ENCODE data around the gene KRT2.

KRT2 gene

DNA sequence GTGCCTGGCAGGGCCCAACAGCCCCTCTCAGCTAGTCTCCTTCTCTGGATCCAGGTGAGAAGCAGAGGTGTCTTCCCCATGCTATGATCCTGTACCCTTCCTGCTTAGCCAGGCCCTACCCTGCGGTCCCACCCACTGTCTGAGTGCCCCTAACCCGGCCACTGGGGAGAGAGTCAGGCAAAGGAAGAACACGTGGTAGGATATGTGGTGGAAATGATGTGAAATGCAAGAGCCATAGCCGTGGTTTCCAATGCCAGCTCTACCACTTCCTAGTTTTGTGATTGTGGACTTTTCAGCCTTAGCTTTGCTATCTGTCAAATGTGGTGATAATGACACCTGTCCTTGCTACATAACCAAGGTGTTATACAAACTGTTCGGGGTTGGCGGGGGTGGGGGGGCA lies 15.8 kb downstream of the KRT2 start:
- DNase-seq = no peak

DNA sequence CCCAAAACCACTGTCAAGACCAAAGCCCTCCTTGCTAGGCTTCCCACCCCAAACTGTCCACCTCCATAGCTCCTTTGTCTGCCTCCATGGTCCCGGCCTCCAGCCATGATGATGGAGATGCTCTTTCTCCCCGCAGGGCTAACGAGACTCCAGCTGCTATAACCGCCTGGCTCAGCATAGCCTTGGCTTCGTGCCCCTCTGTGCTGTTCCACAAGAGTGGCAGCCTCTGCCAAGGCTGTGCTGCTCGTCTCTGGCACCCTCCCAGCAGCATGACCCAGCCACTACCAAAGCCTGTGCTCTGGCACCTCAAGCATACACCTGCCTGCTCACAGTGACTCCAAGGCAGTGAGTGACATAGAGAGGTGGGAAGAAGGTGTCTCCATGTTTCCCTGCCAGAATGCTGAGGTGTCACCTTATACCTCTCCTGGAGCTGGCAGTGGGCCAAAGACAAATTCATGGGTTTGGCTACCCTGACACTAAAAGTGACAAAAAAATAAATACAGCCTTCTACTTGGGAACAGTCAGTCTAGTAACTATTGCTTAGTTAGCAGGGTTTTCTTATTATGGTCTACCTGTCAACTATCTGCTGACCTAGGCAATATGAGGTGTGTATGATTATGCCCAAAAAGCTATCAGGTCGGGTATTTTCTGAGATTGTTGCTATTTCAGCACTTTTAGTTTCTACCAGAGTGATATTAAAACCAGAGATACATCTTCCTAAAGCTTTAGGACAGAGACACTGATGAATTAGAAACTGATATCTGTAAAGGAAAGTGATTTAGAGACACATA lies 17.6 kb downstream of the KRT2 start:
- no peak for DNase-seq

DNA sequence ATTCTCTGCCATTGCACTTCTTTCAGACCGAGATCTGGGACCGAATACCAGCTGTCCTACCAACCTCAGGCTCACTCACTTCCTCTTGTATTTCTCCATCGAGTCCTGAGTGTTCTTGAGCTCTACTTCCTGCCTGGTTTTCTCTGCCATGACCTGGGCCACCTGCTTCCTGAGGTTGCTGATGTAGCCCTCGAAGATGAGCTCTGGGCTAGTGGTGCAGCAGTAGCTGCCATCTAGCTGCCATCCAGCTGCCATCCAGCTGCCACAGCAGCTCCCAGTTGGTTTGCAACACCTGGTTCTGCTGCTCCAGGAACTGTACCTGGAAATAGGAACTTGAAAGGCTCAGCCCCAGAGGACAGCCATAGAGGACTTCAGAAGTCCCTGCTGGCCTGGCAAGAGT lies 18.6 kb downstream of the KRT2 start:
- no peak for DNase-seq

DNA sequence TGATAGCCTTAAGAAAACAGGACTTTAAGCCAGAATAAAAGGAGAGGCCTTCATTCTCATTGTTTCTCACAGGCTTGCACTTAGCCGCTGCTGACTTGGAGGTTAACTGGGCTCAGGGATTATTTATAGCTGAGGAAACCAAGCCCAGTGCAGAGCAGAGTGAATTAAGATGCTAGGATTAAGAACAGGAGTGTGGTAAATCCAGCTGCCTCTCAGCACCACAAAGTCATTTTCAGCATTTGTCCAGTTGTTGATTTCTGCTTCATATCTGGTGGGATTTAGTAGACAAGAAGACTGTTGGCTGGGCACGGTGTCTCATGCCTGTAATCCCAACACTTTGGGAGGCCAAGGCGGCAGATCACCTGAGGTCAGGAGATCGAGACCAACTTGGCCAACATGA lies 19.4 kb downstream of the KRT2 start:
- no peak for DNase-seq

DNA sequence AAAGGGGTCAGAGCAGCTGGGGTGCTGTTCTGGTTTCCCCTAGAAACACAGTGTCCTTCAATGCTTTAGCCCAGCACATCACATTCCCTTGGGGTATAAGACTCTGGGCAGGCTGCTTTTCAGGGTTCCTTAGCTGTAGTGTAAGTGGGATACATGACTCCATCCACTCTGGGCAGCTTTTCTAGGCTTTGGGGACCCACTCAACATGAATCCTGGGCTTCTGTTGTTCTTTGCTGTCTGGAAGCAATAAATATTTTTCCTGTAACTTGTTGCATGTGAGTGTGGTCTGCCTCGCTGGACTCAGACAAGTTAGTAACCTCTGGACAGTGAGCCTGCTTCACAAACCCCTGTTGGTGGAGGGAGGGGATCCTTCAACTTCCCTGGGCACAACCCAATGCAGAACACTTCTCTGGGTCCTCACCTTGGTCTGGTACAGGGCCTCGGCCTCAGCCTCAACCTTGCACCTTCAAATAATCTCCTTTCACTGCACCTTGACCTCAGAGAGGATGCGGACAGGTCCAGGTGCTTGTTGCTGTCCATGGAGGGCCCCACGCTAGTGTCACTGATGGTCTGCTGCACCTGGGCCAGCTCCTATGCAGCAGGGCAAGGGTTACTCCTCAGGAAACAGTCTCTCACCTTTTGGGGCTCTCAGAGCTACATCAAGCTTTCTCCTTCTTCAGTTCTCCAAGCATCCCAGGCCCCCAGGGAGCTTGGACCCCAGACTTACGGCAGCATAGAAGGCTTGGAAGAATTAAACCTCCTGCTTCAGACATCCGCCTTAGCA lies 20.1 kb downstream of the KRT2 start:
- no peak for DNase-seq

DNA sequence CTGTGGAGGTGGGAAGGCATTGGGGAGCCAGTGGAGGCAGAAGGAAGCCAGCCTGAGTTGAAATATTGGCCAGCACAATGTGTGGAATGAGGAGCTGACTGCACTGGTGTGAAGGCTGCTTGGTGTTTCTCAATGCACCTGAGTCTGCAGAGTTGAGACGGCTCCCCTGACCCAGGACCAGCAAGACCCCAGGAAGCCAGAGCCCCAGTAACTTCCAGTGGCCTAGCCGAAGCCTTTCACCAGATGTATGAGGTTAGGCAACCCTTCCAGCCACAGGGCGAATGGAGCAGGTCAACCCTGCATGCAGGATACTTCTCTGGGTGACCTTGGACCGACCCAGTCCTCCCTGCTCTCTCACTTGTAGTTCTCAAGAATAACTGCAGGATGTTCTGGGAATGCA lies 20.7 kb downstream of the KRT2 start:
- no peak for DNase-seq

DNA sequence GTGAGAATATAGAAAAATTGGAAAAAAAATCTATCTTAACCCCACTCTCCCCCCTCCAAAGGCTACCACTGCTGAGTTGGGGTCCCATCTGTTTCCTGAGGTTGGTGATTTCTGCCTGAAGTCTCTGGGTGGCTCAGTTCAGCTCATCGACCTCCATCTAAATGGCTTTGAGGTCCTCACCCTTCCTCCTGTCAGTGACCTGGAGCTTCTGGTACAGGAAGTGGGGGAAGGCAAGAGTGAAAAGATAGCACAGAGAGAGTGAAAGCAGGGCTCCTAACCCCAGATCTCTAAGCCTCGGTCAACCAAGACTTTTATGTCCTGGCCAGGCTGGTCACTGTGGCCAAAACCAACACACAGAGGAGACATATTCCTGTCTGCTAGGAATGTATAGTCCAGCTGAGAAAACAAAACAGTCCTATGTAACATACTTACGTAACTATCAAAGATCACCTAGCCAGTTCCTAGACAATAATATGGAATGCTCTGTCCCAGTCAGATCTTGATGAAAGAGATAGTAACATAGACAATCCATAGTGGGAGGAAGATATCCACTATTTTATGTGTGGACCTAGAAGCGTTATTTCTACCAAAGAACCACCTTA lies 21.3 kb downstream of the KRT2 start:
- no peak for DNase-seq

DNA sequence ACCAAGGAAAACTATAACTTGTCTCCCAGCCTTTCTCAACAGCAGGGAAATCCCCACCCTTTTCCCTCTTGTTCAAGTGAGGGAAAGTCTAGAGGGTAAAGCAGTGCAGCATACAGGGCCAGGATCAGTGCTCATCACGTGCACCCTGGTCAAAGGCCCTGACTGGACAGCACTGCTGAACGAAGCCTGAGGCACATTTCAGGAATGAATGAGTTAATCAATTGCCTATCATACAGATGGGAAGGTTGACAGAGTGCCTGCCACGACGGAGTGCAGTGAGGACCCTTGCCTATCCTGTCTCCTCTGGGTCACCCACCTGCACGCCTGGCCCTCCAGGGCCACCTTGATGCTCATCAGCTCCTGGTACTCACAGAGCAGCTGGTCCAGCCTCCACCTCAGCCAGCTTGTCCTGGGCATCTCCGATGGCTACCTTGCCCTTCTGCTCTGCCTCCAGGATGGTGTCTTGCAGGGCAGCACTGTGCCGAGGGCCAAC lies 22.0 kb downstream of the KRT2 start:
- DNase-seq = no peak

DNA sequence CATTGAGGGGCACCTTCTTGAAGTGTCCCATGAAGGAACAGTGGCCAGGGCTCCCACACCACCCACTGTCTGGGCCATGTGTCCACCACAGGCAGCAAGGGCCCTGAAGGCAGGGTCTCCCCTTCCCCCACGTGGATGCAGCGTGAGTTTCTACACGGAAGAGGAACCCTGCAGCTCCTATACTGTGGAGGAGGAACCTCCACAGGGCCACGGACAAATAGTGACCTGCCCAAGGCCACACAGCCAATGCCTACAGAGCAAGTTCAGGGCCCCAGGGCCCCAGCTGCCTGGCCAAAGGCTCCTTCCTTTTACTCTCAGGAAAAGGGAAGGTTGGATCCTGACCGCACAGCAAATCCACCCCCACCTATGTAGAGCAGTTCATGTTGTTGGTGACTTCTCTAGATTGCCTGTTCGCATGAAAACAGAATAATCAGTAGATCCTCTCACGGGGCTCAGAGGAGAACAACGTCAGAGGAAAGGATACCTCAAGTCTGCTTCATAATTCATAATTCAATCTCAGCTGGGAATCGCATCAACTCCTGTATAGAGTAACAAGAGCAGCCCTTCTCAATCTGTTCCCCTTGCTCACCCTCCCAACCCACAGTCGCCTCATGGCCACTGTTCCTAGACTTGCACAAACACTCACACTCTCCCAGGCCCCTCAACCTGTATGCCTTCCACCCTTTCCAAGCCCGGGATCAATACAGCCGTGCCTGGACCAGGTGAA lies 22.6 kb downstream of the KRT2 start:
- no peak for DNase-seq

DNA sequence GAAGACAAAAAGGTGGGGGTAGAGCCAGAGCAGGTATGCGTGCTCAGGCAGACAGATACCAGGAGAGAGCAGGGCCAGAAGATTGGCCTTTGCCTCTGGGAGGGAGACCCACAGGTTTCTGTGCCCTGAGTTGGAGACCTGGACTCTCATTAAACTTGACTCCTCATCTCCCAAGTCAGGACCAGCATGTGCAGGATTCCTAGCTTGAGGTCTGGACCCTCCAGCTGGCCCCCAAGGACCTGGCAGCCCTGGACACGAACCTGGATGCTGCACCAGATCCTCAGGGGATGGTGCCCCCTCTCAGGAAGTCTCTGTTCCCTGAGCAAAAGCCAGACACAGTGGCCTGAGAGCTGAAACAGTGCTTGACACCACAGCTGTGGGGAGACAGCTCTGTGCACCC lies 23.2 kb downstream of the KRT2 start:
- DNase-seq = no peak

DNA sequence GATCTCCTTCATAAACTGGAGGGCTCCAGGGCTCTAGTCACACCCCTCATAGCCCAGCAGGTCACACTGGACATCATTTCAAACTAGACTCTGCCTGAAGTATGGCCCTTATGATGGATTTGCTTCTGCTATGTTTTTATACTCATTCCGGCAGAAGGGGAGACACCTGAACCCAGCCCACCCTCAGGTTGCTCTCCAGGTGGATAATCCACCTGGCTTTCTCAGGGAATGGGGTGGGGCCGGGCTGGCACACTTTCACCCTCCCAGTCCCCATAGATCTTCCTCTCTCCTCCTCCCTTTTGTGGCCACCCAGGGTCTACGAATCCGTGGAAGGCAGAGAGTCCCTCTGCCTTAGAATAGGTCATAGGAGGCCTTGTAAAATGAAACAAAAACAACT lies 23.9 kb downstream of the KRT2 start:
- no peak for DNase-seq

DNA sequence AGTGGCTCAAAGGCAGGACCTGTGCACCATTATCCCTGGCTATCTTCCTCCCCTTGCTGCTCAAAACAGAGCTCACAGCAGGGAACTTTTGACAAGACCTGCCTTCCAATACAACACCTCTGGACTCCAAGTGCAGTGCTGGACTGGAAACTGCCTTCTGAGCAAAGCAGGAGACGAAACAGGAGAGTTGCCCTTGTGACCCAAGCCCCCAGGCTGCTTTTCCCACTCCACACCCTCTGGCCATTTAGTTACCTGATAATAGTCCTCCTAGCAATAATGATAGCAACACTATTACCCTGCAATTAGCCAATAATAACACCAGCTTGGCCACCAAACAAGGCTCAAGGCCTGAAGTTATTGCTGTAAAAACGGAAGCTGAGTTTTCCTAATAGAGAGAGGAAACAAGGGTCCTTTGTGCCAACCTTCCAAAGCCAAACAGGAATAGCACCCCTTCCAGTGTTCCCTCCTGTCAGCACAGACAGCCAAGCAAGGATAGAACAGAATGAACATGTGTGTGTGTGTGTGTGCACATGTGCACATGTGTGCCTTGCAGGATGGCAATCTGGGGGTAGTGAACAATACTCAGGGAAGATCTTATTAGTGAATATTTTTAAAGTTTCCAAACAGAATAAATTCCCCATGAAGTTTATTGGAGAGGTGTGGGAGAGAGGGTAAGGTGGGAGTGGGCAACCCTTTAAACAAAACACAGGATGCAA lies 24.5 kb downstream of the KRT2 start:
- DNase-seq = no peak

DNA sequence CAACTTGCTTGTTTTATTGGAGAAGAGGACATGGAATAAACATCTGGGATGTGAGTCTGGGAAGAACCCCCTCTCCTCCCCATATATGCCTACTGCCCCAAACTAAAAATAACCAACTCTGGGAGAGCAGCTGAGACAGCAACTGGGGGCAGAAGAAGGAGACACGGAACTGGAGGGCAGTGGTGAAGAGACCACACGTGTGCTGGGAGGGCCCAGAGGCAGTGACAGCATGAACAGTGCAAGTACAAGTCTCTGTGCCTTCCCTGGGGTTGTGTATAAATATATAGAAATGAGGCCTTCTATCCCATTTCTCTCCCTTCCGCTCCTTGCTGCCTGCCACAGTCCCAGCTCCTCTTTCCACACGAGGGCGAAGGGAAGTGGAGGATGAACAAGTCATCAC lies 29.7 kb downstream of the KRT2 start:
- DNase-seq = no peak

DNA sequence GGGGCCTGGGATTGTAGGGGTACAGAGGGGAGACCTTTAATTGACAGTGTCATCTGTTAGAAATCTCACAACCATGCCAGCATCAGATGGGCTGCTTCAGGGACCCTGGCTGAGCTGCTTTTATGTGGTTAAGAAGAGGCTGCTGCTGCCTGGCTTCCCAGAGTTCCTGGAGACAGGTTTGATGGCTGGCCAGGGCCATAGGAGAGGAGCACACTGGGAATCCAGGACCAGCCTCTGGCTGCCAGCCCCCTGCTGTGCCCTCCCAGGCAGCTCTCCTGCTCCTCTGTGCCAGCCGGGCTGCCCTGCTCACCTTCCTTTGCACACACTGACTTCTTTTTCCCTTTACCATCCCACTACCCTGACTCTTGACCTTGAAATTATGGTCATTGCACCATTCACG lies 33.1 kb downstream of the KRT2 start:
- no peak for DNase-seq

DNA sequence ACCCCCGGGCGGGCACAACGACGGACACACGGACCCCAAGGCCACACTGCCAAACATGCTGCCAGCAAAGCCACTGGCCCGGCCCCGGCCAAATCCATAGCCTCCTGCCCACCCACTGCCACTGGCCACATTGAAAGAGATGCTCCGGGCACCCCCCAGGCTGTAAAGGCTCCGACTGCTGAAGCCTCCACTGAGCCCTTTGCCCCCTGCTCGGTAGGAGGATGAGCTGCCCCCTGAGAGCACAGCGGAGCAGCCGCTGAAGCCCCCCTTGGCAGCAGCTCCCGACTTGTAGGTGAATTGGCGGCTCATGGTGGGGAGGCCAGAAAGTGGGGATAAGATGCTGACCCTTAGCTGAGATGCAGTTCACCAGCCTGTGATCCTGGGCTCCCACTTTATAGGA lies 33.8 kb downstream of the KRT2 start, which contains the start of gene KRT73:
Gene KRT73, minus strand, starts transcription at position 344 of the 400 bp plus-strand sequence. Its CDS starts 35 bp downstream, at position 309.
- no peak for DNase-seq

DNA sequence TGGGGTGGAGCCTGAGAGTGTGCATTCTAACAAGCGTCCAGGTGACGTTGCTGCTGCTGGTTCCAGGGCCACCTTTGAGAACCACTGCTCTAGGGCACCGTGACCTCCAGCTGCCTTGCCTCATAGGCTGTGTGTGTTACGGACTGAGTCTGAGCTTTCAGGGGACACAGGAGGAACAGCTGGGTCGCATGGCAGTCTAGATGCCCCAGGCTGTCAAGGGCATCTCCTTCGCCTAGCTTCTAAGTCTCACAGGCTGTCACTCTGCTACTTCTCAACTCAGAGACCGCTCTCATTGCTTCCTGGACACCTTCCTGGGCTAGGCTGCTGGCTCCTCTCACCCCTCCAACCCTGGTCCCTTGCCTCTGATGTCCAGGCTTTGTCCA lies 34.6 kb downstream of the KRT2 start:
- DNase-seq = no peak

DNA sequence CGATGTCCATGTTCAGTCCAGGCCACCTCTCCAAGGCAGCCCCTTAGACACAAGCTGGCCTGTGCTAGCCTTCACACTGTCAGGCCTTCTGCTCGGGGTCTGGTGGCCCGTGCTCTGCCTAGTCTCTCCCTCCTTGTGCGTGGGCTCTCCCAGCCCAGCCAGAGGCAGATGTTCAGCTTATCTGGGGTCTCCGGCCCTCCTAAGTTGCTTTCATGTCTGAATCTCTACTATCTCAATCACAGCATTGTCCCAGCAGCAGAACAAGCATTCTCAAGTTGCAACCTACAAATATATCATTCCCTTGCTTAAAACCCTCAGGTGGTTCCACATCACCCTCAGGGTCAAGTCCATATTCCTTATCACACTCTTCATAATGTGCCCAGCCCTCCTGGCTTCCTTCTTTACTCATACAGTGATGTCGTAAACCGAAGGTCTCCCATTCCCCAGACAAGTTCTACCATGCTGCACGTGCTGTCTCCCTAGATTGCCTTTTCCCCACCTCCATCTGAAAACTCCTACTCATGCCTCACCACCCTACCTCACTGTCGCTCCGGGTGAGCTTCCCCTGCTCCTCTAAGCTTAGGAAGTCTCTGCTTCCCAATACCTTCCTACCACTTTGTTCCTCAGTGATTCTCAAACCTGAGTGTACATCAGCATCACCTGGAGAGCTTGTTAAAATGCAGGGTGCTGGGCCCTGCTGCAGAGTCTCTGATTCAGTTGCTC lies 35.2 kb downstream of the KRT2 start:
- no peak for DNase-seq

DNA sequence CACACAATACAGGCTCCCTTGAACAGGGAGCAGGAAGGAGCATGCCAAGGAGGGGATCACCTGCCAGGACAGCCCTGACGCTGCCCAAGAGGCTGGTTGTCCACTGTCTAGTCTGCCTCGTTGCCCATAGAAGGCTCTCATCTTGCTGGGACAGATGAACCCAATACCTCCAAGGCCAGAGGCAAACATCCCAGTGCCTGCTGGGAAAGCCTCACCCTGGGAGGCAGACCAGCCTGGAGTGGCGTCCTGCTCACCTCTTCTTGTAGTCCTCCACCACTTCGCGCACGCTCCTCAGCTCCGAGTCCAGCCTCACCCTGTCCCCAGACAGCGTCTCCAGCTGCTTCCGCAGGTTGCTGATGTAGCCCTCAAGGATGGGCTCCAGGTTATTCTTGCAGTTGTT lies 36.1 kb downstream of the KRT2 start:
- DNase-seq = no peak

DNA sequence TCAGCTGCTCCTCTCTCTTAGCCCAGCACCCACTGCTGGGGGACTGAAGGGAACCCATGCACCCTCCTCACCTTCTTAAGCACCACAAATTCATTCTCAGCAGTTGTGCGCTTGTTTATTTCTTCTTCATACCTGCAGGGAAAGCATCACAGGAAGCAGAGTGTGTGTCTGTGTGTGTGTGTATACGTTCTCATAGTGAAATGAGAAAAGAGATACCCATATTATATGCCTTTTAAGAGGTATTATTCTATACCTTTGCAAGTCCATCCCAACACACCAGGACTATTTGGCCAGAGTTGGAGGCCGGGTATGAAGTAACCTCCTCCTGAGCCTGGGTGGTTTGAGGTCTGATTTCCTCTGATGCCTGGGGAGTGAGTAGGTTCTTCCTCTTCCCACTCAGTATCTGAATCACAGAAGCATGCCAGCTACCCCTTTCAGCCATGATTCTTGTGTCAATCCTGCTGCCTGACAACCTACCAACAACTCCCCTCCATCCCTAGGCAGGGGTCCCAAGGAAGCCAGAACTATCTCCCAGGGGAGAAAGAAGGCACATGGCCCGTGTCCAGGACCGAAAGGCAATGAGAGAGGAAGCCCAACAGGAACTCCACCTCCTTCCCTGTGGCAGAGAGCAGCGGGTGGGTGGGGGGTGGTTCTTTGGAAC lies 36.7 kb downstream of the KRT2 start:
- DNase-seq = no peak

DNA sequence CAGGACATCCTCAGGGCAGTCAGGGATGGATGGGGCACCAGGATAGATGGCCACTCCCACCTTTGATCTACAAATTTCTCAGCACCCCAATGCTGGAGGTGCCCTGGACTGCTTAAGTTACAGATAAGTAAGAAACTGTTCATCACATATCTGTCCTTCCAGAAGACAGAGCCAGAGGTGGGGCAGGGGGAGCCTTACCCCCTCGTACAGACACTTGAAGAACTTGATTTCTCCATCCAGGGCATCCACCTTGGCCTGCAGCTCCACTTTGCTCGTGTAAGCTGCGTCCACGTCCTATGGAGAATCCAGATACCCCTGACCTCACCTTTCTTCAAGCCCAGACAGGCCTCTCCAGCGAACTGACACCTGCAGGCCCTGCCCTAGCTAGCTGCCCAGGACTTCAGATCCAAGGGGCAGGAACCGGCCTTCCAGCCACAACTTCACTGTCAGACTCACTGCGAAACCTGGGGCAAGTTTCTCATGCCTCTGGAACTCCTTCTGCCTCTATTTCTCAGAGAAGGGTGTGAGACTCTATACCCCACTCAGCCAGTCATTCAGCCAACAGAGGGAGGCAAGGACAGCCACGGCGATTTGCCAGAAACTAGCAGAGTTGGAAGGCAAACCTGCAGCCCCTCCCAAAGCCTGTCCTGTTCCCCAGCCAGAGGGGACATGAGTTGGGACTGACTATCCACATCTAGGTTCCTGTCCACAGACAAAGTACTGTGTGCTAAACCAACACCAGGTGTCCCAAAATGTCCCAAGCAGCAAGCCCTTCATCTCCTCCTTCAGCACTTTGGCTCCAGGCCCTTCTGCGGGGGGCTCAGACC lies 37.4 kb downstream of the KRT2 start:
- no peak for DNase-seq

Measured in NCI-H1048 (cell line).